ENCODE measurements around the gene TMEM132C.

TMEM132C gene

DNA sequence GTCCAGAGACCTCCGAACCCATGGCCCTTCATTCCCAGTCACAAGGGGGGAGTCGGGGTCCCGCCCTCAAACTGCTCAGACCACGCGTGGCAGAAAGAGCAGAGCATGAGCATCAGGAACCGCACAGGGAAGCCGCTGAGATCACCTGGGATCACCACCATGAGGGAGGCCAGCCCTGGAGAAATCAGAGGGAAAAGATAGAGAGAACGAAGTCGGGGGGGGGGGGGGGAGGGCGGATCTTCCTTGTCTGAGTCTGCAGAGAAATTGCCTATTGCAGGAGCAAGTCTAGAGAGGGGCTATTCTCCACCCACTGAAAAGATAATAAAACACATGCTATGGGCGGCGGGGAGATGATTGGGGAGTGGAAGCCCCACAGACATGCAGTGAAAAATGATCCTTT is 884 bp upstream of the TMEM132C start:
- no peak for TF ChIP-seq EZH2 (optimal IDR thresholded peaks at IDR 0.05; ENCODE audit: low read depth, low read length)
- no peak for TF ChIP-seq CTCF (IDR thresholded peaks at IDR 0.05; ENCODE audit: low read length)
- TF ChIP-seq EZH2phosphoT487 (IDR thresholded peaks at IDR 0.05; ENCODE audit: low read length), result no peak
- Histone ChIP-seq H2AFZ (ENCODE audit: low read length) (no peak overlapping the region), H3K4me2 (ENCODE audit: low read depth, low read length) (no peak overlapping the region), H4K20me1 (ENCODE audit: insufficient read depth, low read length) (no peaks in the 10 kb centered on the region), H3K79me2 (ENCODE audit: low read length) (no peaks in the 10 kb centered on the region), H3K4me3 (ENCODE audit: low read length) (no peak overlapping the region), H3K36me3 (replicated peaks; ENCODE audit: insufficient read depth, low read length) (no peaks in the 10 kb centered on the region), H3K9me3 (replicated peaks; ENCODE audit: insufficient read depth, low read length) (no peaks in the 10 kb centered on the region), H3F3A (ENCODE audit: insufficient read depth, low read length) (no peaks in the 10 kb centered on the region), H3K9ac (ENCODE audit: low read length) (no peak overlapping the region), H3K4me1 (ENCODE audit: low read length) (no peaks in the 10 kb centered on the region), H3K27ac (ENCODE audit: low read length) (no peak overlapping the region), H3K9me2 (replicated peaks; ENCODE audit: insufficient read depth, low read length) (no peaks in the 10 kb centered on the region), H3K27me3 (replicated peaks; ENCODE audit: insufficient read depth, low read length) (no peaks in the 10 kb centered on the region)
- DNase-seq, result no peak

DNA sequence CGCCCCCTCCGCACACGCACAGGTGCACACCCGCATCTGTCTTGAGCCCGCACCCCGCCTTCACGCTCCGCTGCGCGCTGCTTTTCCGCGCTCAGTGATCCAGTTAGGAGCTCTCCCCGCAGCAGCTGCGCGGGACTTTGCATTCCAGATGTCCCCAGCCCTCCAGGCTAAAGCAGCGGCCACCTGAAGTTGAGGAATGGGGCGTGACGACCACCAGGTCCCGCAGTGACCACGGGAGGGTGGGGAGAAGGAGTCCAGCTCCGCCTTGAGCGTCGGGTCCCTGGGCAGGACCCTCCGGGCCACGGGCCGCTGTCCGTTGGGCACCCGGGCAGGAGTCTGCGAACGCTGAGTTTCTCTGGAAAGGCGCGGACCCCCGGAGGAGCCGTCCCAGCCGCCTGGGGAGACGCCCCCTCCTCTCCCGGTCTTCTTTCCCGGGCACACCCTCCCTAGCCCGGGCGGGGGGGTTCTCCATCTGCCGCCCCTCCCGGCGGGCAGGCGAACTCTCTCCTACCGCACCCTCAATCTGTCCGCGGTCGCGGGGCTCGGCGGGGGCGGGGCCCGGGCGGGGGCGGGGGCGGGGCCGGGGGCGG is 334 bp upstream of the TMEM132C start:
- Histone ChIP-seq H3K79me2 (ENCODE audit: low read length) (no peaks in the 10 kb centered on the region), H3K9me2 (replicated peaks; ENCODE audit: insufficient read depth, low read length) (no peaks in the 10 kb centered on the region), H3K9me3 (replicated peaks; ENCODE audit: insufficient read depth, low read length) (no peaks in the 10 kb centered on the region), H2AFZ (ENCODE audit: low read length) (no peak overlapping the region), H3K27me3 (replicated peaks; ENCODE audit: insufficient read depth, low read length) (no peaks in the 10 kb centered on the region), H3F3A (ENCODE audit: insufficient read depth, low read length) (no peaks in the 10 kb centered on the region), H3K4me2 (ENCODE audit: low read depth, low read length) (no peak overlapping the region), H3K4me3 (ENCODE audit: low read length) (no peak overlapping the region), H3K27ac (ENCODE audit: low read length) (no peak overlapping the region), H3K36me3 (replicated peaks; ENCODE audit: insufficient read depth, low read length) (no peaks in the 10 kb centered on the region), H4K20me1 (ENCODE audit: insufficient read depth, low read length) (no peaks in the 10 kb centered on the region), H3K9ac (ENCODE audit: low read length) (no peak overlapping the region), H3K4me1 (ENCODE audit: low read length) (no peaks in the 10 kb centered on the region)
- DNase-seq, result no peak
- TF ChIP-seq EZH2 (optimal IDR thresholded peaks at IDR 0.05; ENCODE audit: low read depth, low read length), result no peak
- no peak for TF ChIP-seq CTCF (IDR thresholded peaks at IDR 0.05; ENCODE audit: low read length)
- no peak for TF ChIP-seq EZH2phosphoT487 (IDR thresholded peaks at IDR 0.05; ENCODE audit: low read length)

- Histone ChIP-seq H3K4me3 (ENCODE audit: low read length) (no peak overlapping the region), H3F3A (ENCODE audit: insufficient read depth, low read length) (no peaks in the 10 kb centered on the region), H3K9me2 (replicated peaks; ENCODE audit: insufficient read depth, low read length) (no peaks in the 10 kb centered on the region), H3K9me3 (replicated peaks; ENCODE audit: insufficient read depth, low read length) (no peaks in the 10 kb centered on the region), H3K4me1 (ENCODE audit: low read length) (no peaks in the 10 kb centered on the region), H3K27me3 (replicated peaks; ENCODE audit: insufficient read depth, low read length) (no peaks in the 10 kb centered on the region), H2AFZ (ENCODE audit: low read length) (no peak overlapping the region), H3K36me3 (replicated peaks; ENCODE audit: insufficient read depth, low read length) (no peaks in the 10 kb centered on the region), H3K79me2 (ENCODE audit: low read length) (no peaks in the 10 kb centered on the region), H4K20me1 (ENCODE audit: insufficient read depth, low read length) (no peaks in the 10 kb centered on the region), H3K9ac (ENCODE audit: low read length) (no peak overlapping the region), H3K27ac (ENCODE audit: low read length) (no peak overlapping the region), H3K4me2 (ENCODE audit: low read depth, low read length) (no peak overlapping the region)
- TF ChIP-seq EZH2phosphoT487 (IDR thresholded peaks at IDR 0.05; ENCODE audit: low read length) (no peak), CTCF (IDR thresholded peaks at IDR 0.05; ENCODE audit: low read length) (no peak), EZH2 (optimal IDR thresholded peaks at IDR 0.05; ENCODE audit: low read depth, low read length) (no peak)
- no peak for DNase-seq
Measured at GRCh38 chr12:128267651-128268378, 845 bp downstream of the TMEM132C start.

Data from MM.1S (cell line).